HG02610 (cell line): ENCODE measurements around the gene TXNDC8.

Experiments
- ATAC-seq: cut with Tn5 transposase; IDR thresholded peaks from one replicate; pipeline ENCODE4 v1.9.1; 2021; ENCODE audit warnings: mild to moderate bottlenecking, moderate library complexity; ENCODE audit not compliant: unreplicated experiment

TXNDC8 gene

DNA sequence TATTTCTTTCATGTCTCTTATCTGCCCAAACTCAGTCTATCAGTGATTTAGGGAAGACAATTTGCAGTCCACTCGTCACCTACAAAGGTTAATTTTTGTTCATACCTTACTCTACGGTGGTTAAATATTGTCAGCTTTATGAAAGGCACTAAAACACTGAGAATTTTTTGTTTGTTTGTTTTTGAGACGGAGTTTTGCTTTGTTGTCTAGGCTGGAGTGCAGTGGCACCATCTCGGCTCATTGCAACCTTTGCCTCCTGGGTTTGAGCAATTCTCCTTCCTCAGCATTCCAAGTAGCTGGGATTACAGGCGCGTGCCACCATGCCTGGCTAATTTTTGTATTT lies 55.0 kb downstream of the TXNDC8 start:
- ATAC-seq = no peak

DNA sequence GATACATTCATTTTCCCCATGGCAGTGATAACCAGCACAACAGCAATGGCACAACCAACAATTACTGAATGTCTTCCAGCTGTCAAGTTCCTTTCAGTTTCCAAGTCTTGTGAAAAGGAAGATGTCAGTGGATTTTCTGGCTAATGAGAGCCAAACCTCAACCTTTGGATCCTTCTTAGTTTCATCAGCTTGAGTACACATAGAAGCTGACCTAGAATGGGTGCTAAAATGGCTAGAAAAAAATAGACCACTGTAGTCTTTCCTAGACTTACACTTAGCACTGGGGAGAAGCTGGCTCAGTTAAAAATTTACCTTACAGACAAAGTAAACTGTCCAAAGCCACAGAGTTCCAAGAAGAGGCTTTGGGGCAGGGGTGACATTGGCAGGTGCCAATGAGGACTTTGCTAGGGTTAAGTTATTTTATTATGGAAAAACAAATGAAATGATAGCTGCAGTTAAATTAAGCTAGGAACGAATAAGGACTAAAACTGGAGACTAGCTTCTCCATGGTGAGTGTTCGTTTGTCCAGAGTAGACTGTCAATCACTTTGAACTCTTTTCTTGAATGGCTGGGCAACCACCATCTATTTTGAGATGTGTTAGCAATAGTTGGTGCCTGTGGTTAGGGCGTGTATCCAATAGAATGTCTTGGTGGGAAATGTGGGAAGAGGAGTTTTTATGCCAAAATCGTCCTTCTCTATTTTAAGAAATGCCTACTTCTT lies 55.5 kb downstream of the TXNDC8 start:
- no peak for ATAC-seq

DNA sequence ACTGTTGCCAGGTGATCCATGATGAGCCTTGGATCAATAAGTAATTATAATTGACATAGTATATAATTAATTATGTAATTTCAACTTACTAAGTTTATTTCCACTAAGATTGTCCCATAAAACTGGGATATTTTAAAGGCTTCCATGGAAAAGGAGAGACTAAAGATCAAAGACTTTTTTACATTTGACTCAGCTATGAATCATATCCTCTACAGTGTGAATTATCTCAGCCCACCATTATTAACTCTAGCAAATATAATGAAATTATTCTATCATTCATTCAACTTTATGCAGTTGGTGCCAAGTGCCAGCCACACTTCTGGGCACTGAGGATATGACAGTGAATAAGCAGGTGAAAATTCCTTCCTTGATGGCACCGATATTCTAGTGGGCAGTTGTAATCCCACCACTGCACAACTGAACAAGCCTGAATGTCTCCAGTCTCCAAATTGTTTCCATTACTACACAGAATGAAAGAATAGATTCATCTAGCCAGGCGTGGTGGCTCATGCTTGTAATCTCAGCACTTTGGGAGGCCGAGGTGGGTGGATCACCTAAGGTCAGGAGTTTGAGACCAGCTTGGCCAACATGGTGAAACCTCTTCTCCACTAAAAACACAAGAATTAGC lies 59.5 kb downstream of the TXNDC8 start:
- no peak for ATAC-seq

DNA sequence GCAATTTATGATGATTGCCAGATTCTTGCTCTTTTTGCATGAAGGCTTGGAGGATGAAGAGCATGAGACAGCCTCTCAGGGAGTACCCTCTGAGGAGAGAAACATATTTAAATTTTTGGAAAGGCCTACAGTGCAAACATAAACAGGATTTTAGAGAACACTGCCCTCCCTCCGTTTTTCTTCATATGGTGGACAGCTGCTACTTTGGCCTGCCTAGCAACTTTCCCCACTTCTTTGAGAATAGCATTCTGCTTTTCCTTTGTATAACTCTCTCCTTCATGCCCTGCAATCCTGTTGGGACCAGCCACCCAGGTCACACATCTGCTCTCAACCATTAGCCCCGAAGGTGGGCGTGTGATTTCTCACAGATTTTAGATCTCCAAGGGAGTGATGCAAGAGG lies 60.9 kb downstream of the TXNDC8 start:
- no peak for ATAC-seq

DNA sequence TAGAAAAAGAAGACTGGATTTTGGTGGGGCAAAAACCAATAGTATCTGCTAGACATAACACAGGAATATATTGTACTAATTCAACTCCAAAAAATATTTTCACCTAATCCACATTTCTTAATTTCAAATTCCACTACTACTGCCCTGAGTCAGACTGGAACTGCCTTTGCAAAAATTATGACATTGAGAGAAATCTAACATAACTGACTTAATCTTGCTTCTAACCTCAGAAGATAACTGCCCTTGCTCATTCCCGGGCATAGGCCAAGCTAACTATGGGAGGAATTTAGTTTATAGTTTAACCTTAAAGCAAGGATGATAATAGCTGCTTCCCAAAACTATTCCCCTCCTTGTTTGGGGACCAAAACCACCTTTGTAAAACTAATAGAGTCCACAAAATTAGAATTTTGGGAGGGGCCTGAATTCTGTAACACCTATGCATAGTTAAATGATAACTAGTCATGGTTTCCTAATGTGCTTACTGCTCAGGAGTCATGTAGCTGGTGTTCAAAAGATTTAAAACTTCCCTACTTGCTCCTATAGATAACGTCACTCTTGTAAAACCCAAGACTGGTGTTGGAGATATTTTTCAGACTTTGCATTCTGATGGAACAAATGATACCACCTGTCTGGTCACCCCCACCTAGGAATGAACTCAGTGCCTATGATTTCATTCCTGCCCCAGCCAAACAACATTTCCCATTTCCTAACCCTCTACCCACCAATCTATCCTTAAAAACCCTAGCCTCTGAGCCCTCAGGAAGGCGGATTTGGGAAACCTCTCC lies 67.3 kb downstream of the TXNDC8 start:
- no peak for ATAC-seq

DNA sequence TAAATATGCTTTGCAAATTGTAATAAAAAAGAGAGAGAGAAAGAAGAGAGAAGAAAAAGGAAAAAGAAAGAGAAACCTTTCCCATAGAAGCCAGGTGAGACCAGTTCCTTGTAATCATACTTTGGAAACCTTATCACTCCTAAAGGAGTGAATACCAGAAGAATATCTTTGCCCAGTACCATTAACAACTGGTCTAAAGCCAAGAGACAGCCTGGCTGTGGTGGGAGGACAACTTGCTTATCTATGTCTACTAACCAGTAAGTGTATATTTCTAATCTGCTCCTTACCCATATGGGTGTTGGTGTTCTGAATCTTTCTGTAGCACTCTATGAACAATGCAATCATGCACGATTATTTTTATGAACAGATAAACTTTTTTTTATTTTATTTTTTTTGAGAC lies 70.9 kb downstream of the TXNDC8 start:
- ATAC-seq = no peak

DNA sequence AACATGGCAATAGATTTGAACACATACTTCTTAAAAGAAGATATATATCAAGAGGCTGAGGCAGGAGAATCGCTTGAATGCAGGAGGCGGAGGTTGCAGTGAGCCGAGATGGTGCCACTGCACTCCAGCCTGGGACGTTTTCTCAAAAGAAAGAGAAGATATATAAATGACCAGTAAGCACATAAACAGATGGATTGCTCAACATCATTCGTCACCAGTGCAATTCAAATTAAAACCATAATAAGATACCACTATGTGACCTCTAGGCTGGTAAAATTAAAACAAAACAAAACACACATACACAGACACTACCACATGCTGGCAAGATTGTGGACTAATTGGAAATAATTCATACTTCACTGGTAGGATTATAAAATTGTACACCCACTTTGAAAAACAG lies 76.0 kb downstream of the TXNDC8 start:
- ATAC-seq = no peak

DNA sequence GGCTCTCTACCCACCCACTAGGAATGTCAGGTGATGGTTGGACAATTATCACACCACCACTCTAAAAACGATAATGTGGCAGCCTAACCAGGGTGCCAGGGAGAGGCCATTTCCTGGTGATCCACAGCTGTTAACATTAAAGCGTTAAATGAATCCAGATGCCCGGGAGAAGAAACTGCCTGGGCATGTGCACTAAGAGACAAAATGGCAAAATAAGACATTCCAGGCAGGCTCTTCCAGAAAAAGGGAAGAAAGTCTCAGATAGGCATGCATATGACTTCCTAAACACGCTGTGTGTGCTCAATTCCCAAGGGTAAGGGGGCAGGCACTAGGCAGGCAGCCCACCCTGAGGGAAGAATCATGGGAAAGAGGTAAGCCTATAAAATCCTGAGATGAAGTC lies 76.8 kb downstream of the TXNDC8 start:
- no peak for ATAC-seq

DNA sequence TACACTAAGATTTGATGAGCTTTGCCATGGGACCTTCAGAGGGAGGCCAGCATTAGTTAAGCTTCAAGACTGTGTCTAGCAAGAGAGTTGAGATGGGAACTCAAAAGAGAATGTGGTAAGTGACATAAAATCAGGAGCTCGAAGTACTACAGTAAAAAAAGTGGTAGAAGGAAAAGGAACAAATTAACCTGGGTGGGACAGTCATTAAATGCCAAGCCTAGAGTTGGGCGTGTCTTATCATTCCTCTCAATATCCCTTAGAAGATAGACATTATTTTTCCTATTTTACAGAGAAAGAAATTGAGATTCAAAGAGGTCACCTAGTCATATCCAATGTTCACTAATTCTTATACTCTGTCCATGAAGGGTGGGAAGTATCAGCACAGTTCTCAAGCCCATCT lies 78.1 kb downstream of the TXNDC8 start:
- no peak for ATAC-seq

DNA sequence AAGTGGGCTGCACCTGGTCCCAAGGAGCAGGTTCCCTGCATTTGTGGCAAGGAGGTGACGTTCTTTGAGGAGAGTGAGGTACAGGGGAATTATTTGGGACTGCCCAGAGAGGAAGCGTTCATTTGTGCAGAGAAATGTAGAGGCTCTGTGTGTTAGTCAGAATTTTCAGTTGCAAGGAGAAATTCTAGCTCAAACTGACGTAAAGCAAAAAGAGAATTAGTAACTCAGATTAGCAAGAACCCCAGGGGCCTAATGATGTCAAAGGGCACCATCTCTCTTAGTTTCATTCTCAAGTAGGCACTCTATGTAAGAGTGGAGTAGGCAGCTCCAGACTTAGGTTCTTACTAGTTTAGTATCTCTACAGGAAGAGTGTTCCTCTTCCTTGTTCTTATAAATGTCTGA lies 79.0 kb downstream of the TXNDC8 start:
- peak; percentile 16 for ATAC-seq

DNA sequence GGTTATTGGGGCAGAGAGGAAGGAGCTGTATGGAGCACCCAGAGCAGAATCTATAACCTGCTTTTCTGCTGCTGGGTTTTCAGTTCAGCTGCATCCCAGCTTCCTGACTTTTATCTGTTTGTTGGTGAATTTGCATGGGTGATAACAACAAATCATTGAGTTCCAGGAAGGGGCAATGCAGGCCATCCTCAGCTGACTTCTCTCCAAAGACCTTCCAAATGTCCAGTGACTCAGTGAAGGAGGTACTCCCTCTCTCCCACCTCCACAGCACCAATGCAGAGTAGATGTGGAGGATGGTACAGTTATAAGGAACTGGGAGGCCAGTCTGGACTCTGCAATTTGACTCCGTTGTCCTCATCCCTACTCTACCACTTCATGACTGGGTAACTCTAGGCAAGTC lies 79.7 kb downstream of the TXNDC8 start:
- no peak for ATAC-seq

DNA sequence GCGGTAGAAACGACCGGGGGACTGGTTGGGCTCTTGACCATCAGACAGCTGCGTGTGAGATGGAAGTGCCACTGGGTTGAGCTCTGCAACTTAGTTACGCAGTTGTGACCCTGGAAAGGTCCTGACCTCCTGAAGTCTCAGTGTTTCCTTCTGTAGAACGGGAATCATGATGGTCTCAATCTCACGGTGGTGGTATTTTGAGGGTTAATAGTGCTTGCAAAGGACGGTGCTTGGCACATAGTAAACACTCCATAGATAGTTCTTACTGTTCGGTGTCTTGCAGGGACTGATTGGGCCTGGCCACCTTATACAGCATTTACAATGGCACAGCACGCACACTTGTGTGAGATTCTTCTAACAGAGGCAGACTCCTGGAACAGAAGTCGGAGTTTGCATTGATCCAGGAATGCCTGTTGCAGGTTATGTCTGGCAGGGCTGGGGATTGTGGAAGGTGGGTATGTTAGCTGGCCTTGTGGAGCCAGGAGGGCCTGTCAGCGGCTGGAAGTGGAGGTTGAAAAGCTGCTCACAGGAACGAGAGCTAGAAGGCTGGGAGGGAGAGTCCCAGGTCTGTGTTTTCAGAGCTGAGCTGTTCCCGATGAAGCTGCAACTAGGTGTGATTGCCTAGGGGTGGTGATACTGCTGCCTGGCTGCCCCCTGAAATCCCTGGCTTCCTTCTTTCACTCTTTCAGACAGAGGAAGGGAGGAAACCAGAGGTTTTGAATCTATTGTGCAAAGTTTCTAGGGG lies 80.4 kb downstream of the TXNDC8 start:
- ATAC-seq = no peak

DNA sequence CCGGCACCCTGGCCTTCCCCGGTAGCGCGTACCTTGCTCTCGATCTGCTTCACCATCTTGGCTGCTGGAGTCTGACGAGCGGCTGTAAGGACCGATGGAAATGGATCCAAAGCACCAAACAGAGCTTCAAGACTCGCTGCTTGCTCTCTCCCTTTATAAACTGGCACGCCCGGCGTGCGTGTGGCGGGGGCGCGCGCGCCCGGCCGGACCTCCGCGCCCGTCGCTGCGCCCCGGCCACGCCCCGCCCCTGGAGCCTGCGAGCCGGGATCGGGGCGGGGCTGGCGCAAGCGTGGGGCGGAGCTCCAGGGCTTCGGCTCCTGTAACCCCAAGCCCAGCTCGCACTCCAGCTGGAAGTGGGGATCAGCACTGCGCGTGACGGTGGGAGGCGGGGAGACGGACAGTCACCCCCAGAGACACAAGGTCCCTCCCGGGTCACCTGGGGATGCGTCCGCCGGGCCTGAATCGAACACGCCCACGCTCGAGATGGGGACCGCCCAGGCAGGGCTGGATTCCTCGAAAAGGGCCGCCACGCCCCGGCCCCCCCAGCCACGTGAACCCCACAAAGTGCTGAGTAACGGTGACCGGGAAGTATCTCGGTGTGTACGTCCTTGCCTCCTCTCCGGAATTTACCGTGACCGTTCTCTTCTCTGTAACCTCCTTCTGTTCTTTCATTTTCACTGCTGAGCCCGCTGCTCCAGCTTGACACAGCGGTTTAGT lies 81.1 kb downstream of the TXNDC8 start, which contains the start of gene TXN:
Gene TXN (minus strand): TSS at position 128 of the 717 bp plus-strand sequence. CDS start 72 bp downstream, at position 56.
- ATAC-seq = peak; percentile 71

DNA sequence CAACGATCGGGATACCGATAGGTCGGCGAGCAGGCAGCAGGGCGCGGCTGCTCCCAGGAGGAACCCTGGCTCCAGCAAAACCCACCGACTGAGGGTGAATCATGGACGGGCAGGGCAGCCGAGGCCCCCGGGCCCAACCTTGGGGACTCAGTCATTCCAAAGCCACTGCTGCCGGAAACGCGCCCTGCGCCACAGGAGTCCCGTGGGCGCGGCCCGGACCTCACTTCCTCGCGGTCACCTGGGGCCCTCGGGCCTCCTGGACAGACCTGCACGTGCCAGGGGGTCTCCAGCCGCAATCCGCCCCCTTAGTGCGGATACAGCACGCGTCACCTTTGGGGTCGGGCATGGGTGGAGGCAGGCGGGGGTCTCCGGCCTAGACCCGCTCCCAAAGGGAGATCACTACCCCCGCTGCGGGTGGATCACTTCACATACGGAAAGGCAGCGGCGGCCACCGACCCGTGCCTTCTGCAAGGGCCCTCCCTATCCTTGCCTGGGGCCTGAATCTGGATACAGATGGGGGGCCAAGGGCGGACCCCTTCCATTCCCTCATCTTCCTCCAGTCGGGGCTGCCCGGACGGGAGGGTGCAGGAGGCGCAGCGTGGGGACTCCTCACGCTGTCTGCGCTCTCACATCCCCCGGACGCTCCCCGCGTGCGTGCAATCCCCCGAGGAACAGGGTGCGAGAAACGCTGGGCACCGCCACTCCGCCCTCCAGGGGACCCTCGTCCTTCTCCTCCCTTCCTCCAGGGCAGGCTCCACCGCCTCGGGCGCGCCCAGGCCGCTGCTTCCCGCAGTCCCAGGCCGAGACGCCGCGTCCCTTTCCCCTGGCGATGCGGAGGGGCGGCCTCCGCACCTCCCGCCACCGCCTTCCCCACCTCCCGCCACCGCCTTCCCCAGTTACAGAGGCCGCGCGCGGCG lies 81.9 kb downstream of the TXNDC8 start:
- ATAC-seq = peak; percentile 20

DNA sequence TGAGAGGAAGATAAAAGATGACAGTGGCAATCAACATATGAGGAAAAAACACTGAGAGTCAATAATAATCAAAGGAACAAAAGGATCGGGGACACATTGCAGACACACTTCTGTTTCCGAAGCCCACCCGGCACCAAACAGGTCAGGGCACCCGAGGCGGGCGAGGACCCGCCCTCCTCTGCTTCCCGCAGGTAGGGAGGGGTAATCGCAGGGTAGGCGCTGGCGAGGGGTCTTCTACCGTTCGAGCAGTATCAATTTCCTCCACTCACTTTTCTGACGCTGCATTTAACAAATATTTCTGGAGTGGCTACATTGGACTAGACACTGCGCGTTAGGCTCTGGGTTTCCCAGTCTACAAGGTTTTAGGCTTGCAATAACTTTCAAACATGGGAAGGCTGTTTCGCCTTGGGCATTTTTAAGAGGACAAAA lies 82.6 kb downstream of the TXNDC8 start:
- no peak for ATAC-seq

DNA sequence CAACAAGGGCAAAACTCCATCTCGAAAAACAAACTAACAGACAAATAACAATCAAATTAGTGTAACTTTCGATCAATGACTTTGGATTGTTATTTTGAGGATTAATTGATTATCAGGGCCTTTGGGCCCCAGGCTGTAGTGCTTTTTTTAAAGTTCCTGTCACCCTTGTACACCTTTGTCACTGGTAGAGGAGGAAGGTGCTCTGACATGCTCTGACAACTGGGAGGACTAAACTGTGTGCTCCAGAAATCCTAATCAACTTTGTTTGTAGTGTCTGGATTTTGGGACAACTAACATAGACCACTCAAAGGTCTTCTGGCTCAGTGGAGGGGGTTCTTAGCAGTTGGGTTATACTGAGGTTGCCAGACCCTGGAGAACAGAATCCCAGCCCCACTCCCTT lies 83.2 kb downstream of the TXNDC8 start:
- no peak for ATAC-seq
